ENCODE results near the gene ZFR.

Gene ZFR

DNA sequence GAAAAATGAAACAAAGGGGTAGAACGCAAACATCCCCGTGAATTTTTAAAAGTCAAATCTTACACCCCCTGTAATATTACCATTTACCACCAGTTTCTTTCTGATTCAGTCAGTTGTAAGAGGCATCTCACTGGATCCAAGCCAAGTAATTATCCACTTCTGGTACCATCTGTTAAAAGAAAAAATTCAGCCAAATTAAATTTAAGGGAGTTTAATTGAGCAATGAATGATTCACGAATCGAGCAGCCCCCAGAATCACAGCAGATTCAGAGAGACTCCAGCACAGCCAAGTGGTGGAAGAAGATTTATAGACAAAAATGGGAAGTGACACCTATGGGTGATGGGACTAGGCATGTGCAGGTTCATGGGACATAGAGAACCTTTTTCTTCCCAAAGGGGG lies 101.9 kb downstream of the ZFR start:
- Histone ChIP-seq H3K27ac (ENCODE audit: low read depth, low read length) (no peak overlapping the region), H3K36me3 (ENCODE audit: low read length) (peaks cover 9% of the 10 kb centered on the region; the same call in 1 of the 2 replicates), H3K27me3 (ENCODE audit: low read length) (no peaks in the 10 kb centered on the region), H3F3A (ENCODE audit: insufficient read depth) (0 out of 2 replicates have a peak, but pooled peaks cover 3% of the 10 kb centered on the region), H3K79me2 (ENCODE audit: insufficient read depth, low read length) (no peaks in the 10 kb centered on the region), H3K9me2 (replicated peaks; ENCODE audit: insufficient read depth, low read length) (no peaks in the 10 kb centered on the region), H3K9me3 (ENCODE audit: insufficient read depth, low read length) (peaks cover 41% of the 10 kb centered on the region), H3K4me3 (ENCODE audit: insufficient read depth, low read length, poor library complexity, severe bottlenecking) (no peak overlapping the region), H3K9ac (ENCODE audit: low read length) (no peak overlapping the region), H2AFZ (ENCODE audit: low read depth, low read length, severe bottlenecking) (no peak overlapping the region), H4K20me1 (ENCODE audit: low read depth, low read length) (no peaks in the 10 kb centered on the region), H3K4me2 (ENCODE audit: low read depth, low read length, poor library complexity, severe bottlenecking) (no peak overlapping the region)
- no peak for TF ChIP-seq EZH2phosphoT487 (conservative IDR thresholded peaks at IDR 0.05; ENCODE audit: low read length)
- TF ChIP-seq, protein P1, sequence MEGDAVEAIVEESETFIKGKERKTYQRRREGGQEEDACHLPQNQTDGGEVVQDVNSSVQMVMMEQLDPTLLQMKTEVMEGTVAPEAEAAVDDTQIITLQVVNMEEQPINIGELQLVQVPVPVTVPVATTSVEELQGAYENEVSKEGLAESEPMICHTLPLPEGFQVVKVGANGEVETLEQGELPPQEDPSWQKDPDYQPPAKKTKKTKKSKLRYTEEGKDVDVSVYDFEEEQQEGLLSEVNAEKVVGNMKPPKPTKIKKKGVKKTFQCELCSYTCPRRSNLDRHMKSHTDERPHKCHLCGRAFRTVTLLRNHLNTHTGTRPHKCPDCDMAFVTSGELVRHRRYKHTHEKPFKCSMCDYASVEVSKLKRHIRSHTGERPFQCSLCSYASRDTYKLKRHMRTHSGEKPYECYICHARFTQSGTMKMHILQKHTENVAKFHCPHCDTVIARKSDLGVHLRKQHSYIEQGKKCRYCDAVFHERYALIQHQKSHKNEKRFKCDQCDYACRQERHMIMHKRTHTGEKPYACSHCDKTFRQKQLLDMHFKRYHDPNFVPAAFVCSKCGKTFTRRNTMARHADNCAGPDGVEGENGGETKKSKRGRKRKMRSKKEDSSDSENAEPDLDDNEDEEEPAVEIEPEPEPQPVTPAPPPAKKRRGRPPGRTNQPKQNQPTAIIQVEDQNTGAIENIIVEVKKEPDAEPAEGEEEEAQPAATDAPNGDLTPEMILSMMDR (IDR thresholded peaks at IDR 0.05; ENCODE audit: insufficient read depth, low read length, poor library complexity, severe bottlenecking) = no peak

DNA sequence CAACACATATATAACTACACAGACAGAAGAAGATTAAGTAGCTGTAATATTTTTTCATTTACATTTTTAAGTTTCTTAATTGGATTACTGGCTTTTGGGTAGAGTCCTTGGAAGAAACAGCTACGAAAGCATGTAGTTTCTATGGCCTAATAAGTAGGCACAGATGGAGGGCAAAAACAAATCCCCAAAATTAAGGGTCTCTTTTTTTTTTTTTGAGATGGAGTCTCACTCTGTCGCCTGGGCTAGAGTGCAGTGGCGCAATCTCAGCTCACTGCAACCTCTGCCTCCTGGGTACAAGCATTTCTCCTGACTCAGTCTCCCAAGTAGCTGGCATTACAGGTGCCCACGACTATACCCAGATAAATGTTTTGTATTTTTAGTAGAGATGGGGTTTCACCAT lies 104.7 kb downstream of the ZFR start:
- Histone ChIP-seq H3K27me3 (ENCODE audit: low read length) (no peaks in the 10 kb centered on the region), H3K9me3 (ENCODE audit: insufficient read depth, low read length) (peaks cover 32% of the 10 kb centered on the region), H3F3A (ENCODE audit: insufficient read depth) (0 out of 2 replicates have a peak, but pooled peaks cover 3% of the 10 kb centered on the region), H3K9ac (ENCODE audit: low read length) (no peak overlapping the region), H2AFZ (ENCODE audit: low read depth, low read length, severe bottlenecking) (no peak overlapping the region), H3K9me2 (replicated peaks; ENCODE audit: insufficient read depth, low read length) (no peaks in the 10 kb centered on the region), H3K4me2 (ENCODE audit: low read depth, low read length, poor library complexity, severe bottlenecking) (no peak overlapping the region), H3K27ac (ENCODE audit: low read depth, low read length) (no peak overlapping the region), H3K4me3 (ENCODE audit: insufficient read depth, low read length, poor library complexity, severe bottlenecking) (no peak overlapping the region), H3K79me2 (ENCODE audit: insufficient read depth, low read length) (no peaks in the 10 kb centered on the region), H4K20me1 (ENCODE audit: low read depth, low read length) (no peaks in the 10 kb centered on the region), H3K36me3 (ENCODE audit: low read length) (peaks cover 9% of the 10 kb centered on the region; the same call in 1 of the 2 replicates)
- no peak for TF ChIP-seq EZH2phosphoT487 (conservative IDR thresholded peaks at IDR 0.05; ENCODE audit: low read length)
- TF ChIP-seq, protein P1 (IDR thresholded peaks at IDR 0.05; ENCODE audit: insufficient read depth, low read length, poor library complexity, severe bottlenecking) = no peak

DNA sequence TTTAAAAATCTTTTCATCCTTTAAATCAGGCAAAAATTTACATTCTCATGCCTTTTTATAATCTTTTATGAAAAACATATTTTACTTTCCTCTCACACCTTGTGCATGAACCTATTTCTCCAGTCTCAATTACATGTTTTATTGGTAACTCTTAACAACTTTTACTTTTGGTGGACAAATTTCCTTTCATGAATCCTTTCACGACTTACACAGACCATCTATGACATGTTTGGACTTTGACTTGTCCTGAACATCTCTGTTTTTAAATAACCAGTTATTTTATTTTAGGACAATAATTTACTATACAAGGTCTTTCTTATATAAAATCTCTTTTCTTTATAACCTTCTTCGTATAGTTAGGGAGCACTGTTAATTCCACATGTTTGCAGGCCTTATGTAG lies 105.3 kb downstream of the ZFR start:
- Histone ChIP-seq H3F3A (ENCODE audit: insufficient read depth) (0 out of 2 replicates have a peak, but pooled peaks cover 3% of the 10 kb centered on the region), H3K9me3 (ENCODE audit: insufficient read depth, low read length) (peaks cover 32% of the 10 kb centered on the region), H2AFZ (ENCODE audit: low read depth, low read length, severe bottlenecking) (no peak overlapping the region), H3K4me2 (ENCODE audit: low read depth, low read length, poor library complexity, severe bottlenecking) (no peak overlapping the region), H3K9ac (ENCODE audit: low read length) (no peak overlapping the region), H3K79me2 (ENCODE audit: insufficient read depth, low read length) (no peaks in the 10 kb centered on the region), H3K4me3 (ENCODE audit: insufficient read depth, low read length, poor library complexity, severe bottlenecking) (no peak overlapping the region), H3K9me2 (replicated peaks; ENCODE audit: insufficient read depth, low read length) (no peaks in the 10 kb centered on the region), H3K36me3 (ENCODE audit: low read length) (peaks cover 9% of the 10 kb centered on the region; the same call in 1 of the 2 replicates), H4K20me1 (ENCODE audit: low read depth, low read length) (no peaks in the 10 kb centered on the region), H3K27me3 (ENCODE audit: low read length) (no peaks in the 10 kb centered on the region), H3K27ac (ENCODE audit: low read depth, low read length) (no peak overlapping the region)
- TF ChIP-seq, protein P1 (IDR thresholded peaks at IDR 0.05; ENCODE audit: insufficient read depth, low read length, poor library complexity, severe bottlenecking) = no peak
- TF ChIP-seq EZH2phosphoT487 (conservative IDR thresholded peaks at IDR 0.05; ENCODE audit: low read length) = no peak
